Mucosa of descending colon (tissue), 3 donors: ENCODE measurements around the gene PID1. TPM values are rescaled to one million over a fixed set of nuclear protein-coding genes. Genes with fewer than 3 reads are reported as not detected.
"Not testable (repeated sequence)": the region's sequence is repeated elsewhere in the genome, so short reads cannot be mapped to it uniquely, and the experiment has no call there.

Experiments
- ATAC-seq: fragments of 200-7000 bp; cut with Tn5 transposase; one replicate; pipeline ENCODE4 v1.9.1; 2020; ENCODE audit warnings: mild to moderate bottlenecking, moderate library complexity
- DNase-seq, 3 donors: peaks; one replicate each; pipeline ENCODE4 v3.0.0-alpha.2; 2020
- H3K36me3 ChIP-seq: fragments of 200-600 bp; one replicate; pipeline ENCODE4 v1.8.0; 2021; ENCODE audit warnings: low read depth, mild to moderate bottlenecking
- H3K4me1 ChIP-seq: fragments of 200-600 bp; one replicate; pipeline ENCODE4 v1.8.0; 2021; ENCODE audit warnings: low read depth, mild to moderate bottlenecking
- H3K4me3 ChIP-seq: fragments of 200-600 bp; one replicate; pipeline ENCODE4 v1.8.0; 2021; ENCODE audit warnings: mild to moderate bottlenecking
- H3K9me3 ChIP-seq: fragments of 200-600 bp; one replicate; pipeline ENCODE4 v1.8.0; 2021; ENCODE audit warnings: mild to moderate bottlenecking
- intact Hi-C, 2 donors: fragments of 100-400 bp; cut with DNase I in 1 of 2; cut with micrococcal nuclease in 1 of 2; formaldehyde crosslinking; loops; one replicate each; pipeline versions ENCODE4 v1.11.0 to v1.11.1; 2022; cut with DNase I, micrococcal nuclease
- total RNA-seq, 3 donors: library from RNA; stranded (reverse); fragmentation: NEBNext Ultra II Directional in 2 of 3; extraction: Animal tissue kit (Norgen Biotek cat#: 25700) in 2 of 3; gene quantifications; one replicate each; pipeline versions ENCODE4 v1.2.1 to v1.2.4, GENCODE V29; 2021 to 2023
- TF ChIP-seq, protein P1 (sequence below): fragments of 200-600 bp; IDR thresholded peaks from one replicate; pipeline ENCODE4 v1.8.0; 2022; ENCODE audit warnings: antibody characterized with exemption, mild to moderate bottlenecking
- donor health status: DM: no; HTN: no; CAD: no; lungs with moderate emphysema.
- donor health status: DM: no; HTN: no; CAD: no.
- donor health status: DM: no; HTN: yes; CAD: no.

The PID1 gene
- total RNA-seq, 3 donors from 2014 or later, result 49.3 to 60.8 (median 52.5) TPM

DNA sequence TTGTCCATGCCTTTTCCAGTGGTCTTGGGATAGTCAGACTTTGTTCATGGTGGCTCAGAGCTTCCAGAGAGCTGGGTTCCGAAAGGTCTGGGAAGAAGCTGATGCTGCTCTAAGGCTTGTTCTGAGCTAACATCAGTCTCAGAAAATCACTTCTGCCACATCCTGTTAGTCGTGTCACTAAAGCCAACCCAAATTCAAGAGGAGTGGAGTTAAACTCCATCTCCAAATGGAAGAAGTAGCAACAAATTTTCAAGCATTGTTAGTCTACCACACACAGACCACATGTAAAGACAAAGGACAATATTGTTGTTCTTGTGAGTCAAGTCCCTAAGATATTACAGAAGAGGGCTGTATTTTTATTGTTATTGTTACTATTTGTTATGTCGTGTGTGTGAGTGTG is 77.8 kb downstream of the PID1 start:
- ATAC-seq (no peak), DNase-seq (no peak)
- TF ChIP-seq, protein P1, sequence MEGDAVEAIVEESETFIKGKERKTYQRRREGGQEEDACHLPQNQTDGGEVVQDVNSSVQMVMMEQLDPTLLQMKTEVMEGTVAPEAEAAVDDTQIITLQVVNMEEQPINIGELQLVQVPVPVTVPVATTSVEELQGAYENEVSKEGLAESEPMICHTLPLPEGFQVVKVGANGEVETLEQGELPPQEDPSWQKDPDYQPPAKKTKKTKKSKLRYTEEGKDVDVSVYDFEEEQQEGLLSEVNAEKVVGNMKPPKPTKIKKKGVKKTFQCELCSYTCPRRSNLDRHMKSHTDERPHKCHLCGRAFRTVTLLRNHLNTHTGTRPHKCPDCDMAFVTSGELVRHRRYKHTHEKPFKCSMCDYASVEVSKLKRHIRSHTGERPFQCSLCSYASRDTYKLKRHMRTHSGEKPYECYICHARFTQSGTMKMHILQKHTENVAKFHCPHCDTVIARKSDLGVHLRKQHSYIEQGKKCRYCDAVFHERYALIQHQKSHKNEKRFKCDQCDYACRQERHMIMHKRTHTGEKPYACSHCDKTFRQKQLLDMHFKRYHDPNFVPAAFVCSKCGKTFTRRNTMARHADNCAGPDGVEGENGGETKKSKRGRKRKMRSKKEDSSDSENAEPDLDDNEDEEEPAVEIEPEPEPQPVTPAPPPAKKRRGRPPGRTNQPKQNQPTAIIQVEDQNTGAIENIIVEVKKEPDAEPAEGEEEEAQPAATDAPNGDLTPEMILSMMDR, result no peak
- Histone ChIP-seq H3K36me3 (no peaks in the 10 kb centered on the region), H3K9me3 (no peaks in the 10 kb centered on the region), H3K4me1 (no peaks in the 10 kb centered on the region), H3K4me3 (no peak overlapping the region)
- intact Hi-C loops, result no loop called here

DNA sequence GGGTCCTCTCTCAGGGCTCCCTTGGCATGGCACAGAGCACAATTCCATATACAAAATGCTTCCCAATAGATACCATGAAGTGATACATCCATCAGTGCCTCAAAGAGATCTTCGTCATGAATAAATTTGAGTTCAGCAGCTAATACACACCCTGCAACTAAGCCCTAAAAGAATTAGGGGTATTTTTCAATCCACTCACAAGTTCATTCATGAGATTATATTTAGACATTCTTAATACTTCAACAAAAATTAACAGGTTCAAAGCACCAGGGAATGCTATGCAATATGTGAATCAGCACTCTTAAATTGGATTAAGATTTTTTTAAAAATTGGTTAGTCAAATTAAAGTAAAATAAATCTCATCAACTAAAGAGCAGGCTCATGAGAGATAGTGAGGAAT is 79.7 kb downstream of the PID1 start:
- ATAC-seq (no peak), DNase-seq (no peak)
- no peaks in the 10 kb centered on the region for H3K4me1 ChIP-seq
- no peak overlapping the region for H3K4me3 ChIP-seq
- TF ChIP-seq, protein P1, result no peak
- no peaks in the 10 kb centered on the region for H3K36me3 ChIP-seq
- intact Hi-C loops, result no loop called here
- peaks cover 8% of the 10 kb centered on the region for H3K9me3 ChIP-seq

DNA sequence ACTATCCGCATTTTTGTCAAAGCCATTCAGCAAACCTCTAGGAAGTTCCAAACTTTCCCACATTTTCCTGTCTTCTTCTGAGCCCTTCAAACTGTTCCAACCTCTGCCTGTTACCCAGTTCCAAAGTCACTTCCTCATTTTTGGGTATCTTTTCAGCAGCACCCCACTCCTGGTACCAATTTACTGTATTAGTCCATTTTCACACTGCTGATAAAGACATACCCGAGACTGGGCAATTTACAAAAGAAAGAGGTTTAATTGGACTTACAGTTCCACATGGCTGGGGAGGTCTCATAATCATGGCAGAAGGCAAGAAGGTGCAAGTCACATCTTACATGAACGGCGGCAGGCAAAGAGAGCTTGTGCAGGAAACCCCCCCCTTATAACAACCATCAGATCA is 84.0 kb downstream of the PID1 start:
- H3K4me1 ChIP-seq, intact Hi-C loops, ATAC-seq, H3K9me3 ChIP-seq, H3K36me3 ChIP-seq, DNase-seq, H3K4me3 ChIP-seq: not testable (repeated sequence)

DNA sequence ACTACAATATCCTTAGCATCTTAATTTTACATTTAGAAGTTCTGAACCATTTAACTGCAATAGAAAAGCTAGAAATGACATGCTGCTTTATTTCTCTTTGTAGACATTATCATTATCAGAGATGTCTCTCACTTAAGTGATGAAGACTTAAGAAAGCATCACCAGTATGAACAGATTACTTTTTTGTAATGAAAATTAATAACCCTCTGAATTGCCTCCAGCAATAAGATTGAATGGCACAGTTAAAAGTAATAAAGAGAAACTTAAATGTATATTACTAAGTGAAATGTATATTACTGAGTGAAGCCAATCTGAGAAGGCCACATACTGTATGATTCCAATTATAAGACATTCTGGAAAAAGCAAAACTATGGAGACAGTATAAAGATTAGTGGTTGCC is 89.4 kb downstream of the PID1 start:
- ATAC-seq, result no peak
- TF ChIP-seq, protein P1, result no peak
- Histone ChIP-seq H3K9me3 (no peaks in the 10 kb centered on the region), H3K4me1 (peaks cover 2% of the 10 kb centered on the region), H3K4me3 (no peak overlapping the region), H3K36me3 (no peaks in the 10 kb centered on the region)
- intact Hi-C loops, result no loop called here
- no peak for DNase-seq

DNA sequence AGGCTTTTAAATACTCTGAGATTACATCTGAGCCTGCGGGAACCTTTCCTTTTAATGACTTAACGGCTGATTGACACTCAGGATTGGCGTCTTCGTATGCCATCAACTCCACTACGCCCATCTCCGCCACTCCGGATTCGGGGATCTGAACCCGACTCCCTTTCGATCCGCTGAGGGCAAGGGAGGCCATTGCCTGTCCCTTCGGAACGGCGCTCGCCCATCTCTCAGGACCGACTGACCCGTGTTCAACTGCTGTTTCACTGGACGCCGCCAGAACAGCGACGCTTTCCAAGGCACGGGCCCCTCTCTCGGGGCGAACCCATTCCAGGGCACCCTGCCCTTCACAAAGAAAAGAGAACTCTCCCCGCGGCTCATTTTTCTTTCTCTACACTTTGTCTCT is 90.4 kb downstream of the PID1 start:
- TF ChIP-seq, protein P1, result no peak
- no peak overlapping the region for H3K4me3 ChIP-seq
- DNase-seq (no peak), ATAC-seq (no peak)
- H3K9me3 ChIP-seq, result no peaks in the 10 kb centered on the region
- H3K36me3 ChIP-seq, result no peaks in the 10 kb centered on the region
- H3K4me1 ChIP-seq, result peaks cover 2% of the 10 kb centered on the region
- intact Hi-C loops, result no loop called here

DNA sequence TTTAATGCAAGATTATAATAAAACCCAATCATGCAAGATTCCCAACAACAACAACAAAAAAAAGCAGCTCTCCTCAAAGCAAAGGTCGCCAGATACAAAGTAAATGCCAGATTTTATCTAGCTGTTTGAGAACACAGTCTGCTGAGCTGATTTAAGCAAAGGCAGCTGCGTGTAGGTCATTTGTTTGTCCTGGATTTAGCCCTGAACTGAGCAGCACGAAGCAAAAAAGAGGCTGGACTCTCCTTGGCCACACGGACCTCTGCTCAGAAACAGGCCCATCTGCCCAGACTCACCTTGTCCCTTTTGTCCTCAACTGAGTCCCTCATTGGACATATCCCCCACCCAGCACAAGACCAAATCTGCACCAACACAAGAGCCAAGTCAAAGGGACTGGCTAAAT is 91.5 kb downstream of the PID1 start:
- intact Hi-C loops, result no loop called here
- DNase-seq (no peak), ATAC-seq (no peak)
- Histone ChIP-seq H3K4me1 (peaks cover 2% of the 10 kb centered on the region), H3K4me3 (no peak overlapping the region), H3K9me3 (no peaks in the 10 kb centered on the region), H3K36me3 (no peaks in the 10 kb centered on the region)
- TF ChIP-seq, protein P1, result no peak
